ENCODE results near the gene SSH2. TPM values are rescaled to one million over a fixed set of nuclear protein-coding genes. Genes with fewer than 3 reads are reported as not detected.
A peak's percentile ranks its signal among the peaks of the same experiment; 100 is the strongest.
"Not testable (repeated sequence)": the region's sequence is repeated elsewhere in the genome, so short reads cannot be mapped to it uniquely, and the experiment has no call there.

SSH2 gene
- total and polyA plus RNA-seq, 2 experiments from 2014 or later: 32.4 to 43.2 TPM

- Histone ChIP-seq H3K4me3 (no peak overlapping the region), H3K27ac (no peak overlapping the region), H3K9me3 (ENCODE audit: low read depth) (no peaks in the 10 kb centered on the region), H3K36me3 (no peaks in the 10 kb centered on the region), H3K4me1 (ENCODE audit: low read depth) (no peaks in the 10 kb centered on the region), H3K27me3 (no peaks in the 10 kb centered on the region)
- TF ChIP-seq CTCF (IDR thresholded peaks at IDR 0.05; ENCODE audit: low read depth, low read length): no peak
- no peak for DNase-seq (ENCODE audit: low read depth in 1 of 2, low spot score in 1 of 2)
These were observed 72.2 kb downstream of the SSH2 start for GRCh38 chr17:29857823-29858222.

GRCh38 chr17:29857105-29857504 is 72.9 kb downstream of the SSH2 start:
- not testable (repeated sequence) for H3K9me3 ChIP-seq (ENCODE audit: low read depth); H3K27me3 ChIP-seq; H3K27ac ChIP-seq; DNase-seq (ENCODE audit: low read depth in 1 of 2, low spot score in 1 of 2); H3K4me1 ChIP-seq (ENCODE audit: low read depth); H3K36me3 ChIP-seq; H3K4me3 ChIP-seq

GRCh38 chr17:29855686-29856085 is 74.3 kb downstream of the SSH2 start:
- H3K4me1 ChIP-seq (ENCODE audit: low read depth): no peaks in the 10 kb centered on the region
- H3K27ac ChIP-seq: no peak overlapping the region
- no peaks in the 10 kb centered on the region for H3K9me3 ChIP-seq (ENCODE audit: low read depth)
- H3K27me3 ChIP-seq: no peaks in the 10 kb centered on the region
- no peak overlapping the region for H3K4me3 ChIP-seq
- no peaks in the 10 kb centered on the region for H3K36me3 ChIP-seq
- no peak for TF ChIP-seq CTCF (IDR thresholded peaks at IDR 0.05; ENCODE audit: low read depth, low read length)
- peak in 1 of 2 donors; percentile 64 for DNase-seq (ENCODE audit: low read depth in 1 of 2, low spot score in 1 of 2)

GRCh38 chr17:29848737-29849136 is 81.3 kb downstream of the SSH2 start:
- no peak overlapping the region for H3K4me3 ChIP-seq
- peak overlapping the region; percentile 98 for H3K27ac ChIP-seq
- H3K9me3 ChIP-seq (ENCODE audit: low read depth): no peaks in the 10 kb centered on the region
- H3K4me1 ChIP-seq (ENCODE audit: low read depth): peaks cover 57% of the 10 kb centered on the region
- H3K36me3 ChIP-seq: no peaks in the 10 kb centered on the region
- TF ChIP-seq CTCF (IDR thresholded peaks at IDR 0.05; ENCODE audit: low read depth, low read length): no peak
- DNase-seq (ENCODE audit: low read depth in 1 of 2, low spot score in 1 of 2): no peak
- no peaks in the 10 kb centered on the region for H3K27me3 ChIP-seq

- Histone ChIP-seq H3K9me3 (ENCODE audit: low read depth) (no peaks in the 10 kb centered on the region), H3K4me1 (ENCODE audit: low read depth) (peaks cover 63% of the 10 kb centered on the region), H3K27me3 (no peaks in the 10 kb centered on the region), H3K36me3 (no peaks in the 10 kb centered on the region), H3K4me3 (no peak overlapping the region), H3K27ac (peak overlapping the region; percentile 98)
- no peak for TF ChIP-seq CTCF (IDR thresholded peaks at IDR 0.05; ENCODE audit: low read depth, low read length)
- DNase-seq (ENCODE audit: low read depth in 1 of 2, low spot score in 1 of 2): peak; percentile 41 to 43
These were observed 82.3 kb downstream of the SSH2 start for GRCh38 chr17:29847527-29848400.

GRCh38 chr17:29847118-29847517 is 82.9 kb downstream of the SSH2 start:
- Histone ChIP-seq H3K27ac (peak overlapping the region; percentile 98), H3K4me3 (no peak overlapping the region), H3K36me3 (no peaks in the 10 kb centered on the region), H3K27me3 (no peaks in the 10 kb centered on the region), H3K4me1 (ENCODE audit: low read depth) (peaks cover 63% of the 10 kb centered on the region), H3K9me3 (ENCODE audit: low read depth) (no peaks in the 10 kb centered on the region)
- peak in 1 of 2 donors; percentile 41 for DNase-seq (ENCODE audit: low read depth in 1 of 2, low spot score in 1 of 2)
- TF ChIP-seq CTCF (IDR thresholded peaks at IDR 0.05; ENCODE audit: low read depth, low read length): no peak
